Measurements from ENCODE around the gene NRXN2. TPM values are rescaled to one million over a fixed set of nuclear protein-coding genes. Genes with fewer than 3 reads are reported as not detected.
A peak's percentile ranks its signal among the peaks of the same experiment; 100 is the strongest.
"Not testable (repeated sequence)": the region's sequence is repeated elsewhere in the genome, so short reads cannot be mapped to it uniquely, and the experiment has no call there.

The NRXN2 gene
- total RNA-seq, 2 donors from 2014 or later, result 0.74 to 1.3 TPM

DNA sequence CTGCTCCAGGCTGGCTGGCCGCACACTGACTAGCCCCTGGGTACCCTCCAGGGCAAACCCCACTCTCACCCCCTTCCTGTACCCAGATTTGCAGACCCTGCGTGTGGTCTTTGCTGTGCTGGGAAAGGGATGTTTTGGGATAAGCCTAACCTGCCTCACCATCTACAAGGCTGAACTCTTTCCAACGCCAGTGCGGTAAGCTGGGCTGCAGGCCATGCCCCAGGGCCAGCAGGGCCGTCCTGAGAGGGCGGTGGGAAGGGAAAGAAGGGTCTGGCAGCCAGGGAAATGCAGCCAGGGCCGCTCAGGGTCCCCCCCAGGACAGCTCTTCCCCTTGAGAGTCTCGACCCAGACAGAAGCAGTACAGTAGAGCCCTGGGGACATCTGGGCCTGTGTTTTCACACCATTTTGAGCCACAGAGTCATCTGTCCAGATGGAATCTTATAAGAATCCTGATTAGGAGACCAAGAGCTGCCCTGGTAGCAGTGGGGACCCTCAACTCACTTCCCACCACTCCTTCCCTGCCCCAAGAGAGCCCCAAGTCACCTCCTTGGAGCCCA is 154.3 kb downstream of the NRXN2 start:
- no peak for ATAC-seq
- no peaks in the 10 kb centered on the region for H3K36me3 Mint-ChIP-seq
- H3K9me3 Mint-ChIP-seq, result no peaks in the 10 kb centered on the region
- no peak overlapping the region for H3K27ac Mint-ChIP-seq
- H3K4me3 Mint-ChIP-seq, result no peak overlapping the region
- H3K4me1 Mint-ChIP-seq (ENCODE audit: low read depth in 2 of 2), result peaks cover 0 to 8% of the 10 kb centered on the region in 2 donors
- peaks cover 0 to 8% of the 10 kb centered on the region in 2 donors for H3K27me3 Mint-ChIP-seq
- no peak for DNase-seq (ENCODE audit: low spot score)

GRCh38 chr11:64568041-64568571 is 154.9 kb downstream of the NRXN2 start:
- no peak for DNase-seq (ENCODE audit: low spot score)

GRCh38 chr11:64566915-64567891 is 155.8 kb downstream of the NRXN2 start:
- H3K4me1 Mint-ChIP-seq (ENCODE audit: low read depth in 2 of 2), result peaks cover 0 to 8% of the 10 kb centered on the region in 2 donors
- no peaks in the 10 kb centered on the region for H3K27me3 Mint-ChIP-seq
- no peak overlapping the region for H3K27ac Mint-ChIP-seq
- no peak overlapping the region for H3K4me3 Mint-ChIP-seq
- H3K9me3 Mint-ChIP-seq, result no peaks in the 10 kb centered on the region
- H3K36me3 Mint-ChIP-seq, result no peaks in the 10 kb centered on the region
- ATAC-seq (no peak), DNase-seq (ENCODE audit: low spot score) (no peak)

More at GRCh38 chr11:64568041-64568571, 154.9 kb downstream of the NRXN2 start:
- H3K36me3 Mint-ChIP-seq, result no peaks in the 10 kb centered on the region
- ATAC-seq, result peak in 1 of 2 donors; percentile 16
- no peak overlapping the region for H3K27ac Mint-ChIP-seq
- peaks cover 0 to 8% of the 10 kb centered on the region in 2 donors for H3K4me1 Mint-ChIP-seq (ENCODE audit: low read depth in 2 of 2)
- no peaks in the 10 kb centered on the region for H3K9me3 Mint-ChIP-seq
- no peak overlapping the region for H3K4me3 Mint-ChIP-seq
- H3K27me3 Mint-ChIP-seq, result peaks cover 0 to 8% of the 10 kb centered on the region in 2 donors

DNA sequence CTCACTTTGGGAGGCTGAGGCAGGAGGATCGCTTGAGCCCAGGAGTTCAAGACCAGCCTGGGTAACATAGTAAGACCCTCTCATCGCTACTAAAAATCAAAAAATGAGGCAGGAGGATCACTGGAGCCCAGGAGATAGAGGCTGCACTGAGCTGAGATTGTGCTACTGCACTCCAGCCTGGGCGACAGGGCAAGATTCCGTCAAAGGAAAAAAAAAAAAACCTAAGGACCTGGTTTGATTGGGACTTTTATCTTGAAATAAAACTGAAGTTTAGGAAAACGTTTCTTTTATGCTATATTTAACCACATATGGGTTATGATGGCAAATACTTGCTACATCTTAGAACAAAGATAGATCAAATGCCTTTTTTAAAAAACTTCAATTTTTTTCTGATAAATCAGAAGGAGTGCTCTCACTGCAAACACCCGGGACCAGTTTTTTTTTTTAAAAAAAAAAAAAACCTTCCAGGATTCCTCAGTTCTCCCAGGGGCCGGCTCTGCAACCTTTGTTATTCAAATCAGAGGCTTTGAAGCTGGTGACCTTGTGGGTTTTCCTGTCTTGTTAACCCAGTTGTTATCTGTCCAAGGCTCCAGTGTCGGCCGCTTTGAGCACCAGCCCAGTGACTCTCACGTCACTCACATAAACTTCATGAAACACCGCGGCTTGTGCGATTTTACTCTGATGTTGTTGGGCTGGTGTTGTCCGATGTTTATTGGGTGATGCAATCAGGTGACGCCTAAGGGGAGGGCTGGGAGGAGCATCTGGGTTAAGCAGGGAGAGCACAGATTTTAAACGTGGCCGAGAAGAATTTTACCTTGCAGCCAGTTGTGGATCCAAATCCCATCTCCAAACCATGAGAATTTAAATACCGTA is 156.7 kb downstream of the NRXN2 start:
- no peaks in the 10 kb centered on the region for H3K9me3 Mint-ChIP-seq
- H3K4me1 Mint-ChIP-seq (ENCODE audit: low read depth in 2 of 2), result peaks cover 0 to 8% of the 10 kb centered on the region in 2 donors
- H3K4me3 Mint-ChIP-seq, result no peak overlapping the region
- DNase-seq (ENCODE audit: low spot score) (no peak), ATAC-seq (no peak)
- H3K27me3 Mint-ChIP-seq, result no peaks in the 10 kb centered on the region
- H3K36me3 Mint-ChIP-seq, result no peaks in the 10 kb centered on the region
- H3K27ac Mint-ChIP-seq, result no peak overlapping the region

DNA sequence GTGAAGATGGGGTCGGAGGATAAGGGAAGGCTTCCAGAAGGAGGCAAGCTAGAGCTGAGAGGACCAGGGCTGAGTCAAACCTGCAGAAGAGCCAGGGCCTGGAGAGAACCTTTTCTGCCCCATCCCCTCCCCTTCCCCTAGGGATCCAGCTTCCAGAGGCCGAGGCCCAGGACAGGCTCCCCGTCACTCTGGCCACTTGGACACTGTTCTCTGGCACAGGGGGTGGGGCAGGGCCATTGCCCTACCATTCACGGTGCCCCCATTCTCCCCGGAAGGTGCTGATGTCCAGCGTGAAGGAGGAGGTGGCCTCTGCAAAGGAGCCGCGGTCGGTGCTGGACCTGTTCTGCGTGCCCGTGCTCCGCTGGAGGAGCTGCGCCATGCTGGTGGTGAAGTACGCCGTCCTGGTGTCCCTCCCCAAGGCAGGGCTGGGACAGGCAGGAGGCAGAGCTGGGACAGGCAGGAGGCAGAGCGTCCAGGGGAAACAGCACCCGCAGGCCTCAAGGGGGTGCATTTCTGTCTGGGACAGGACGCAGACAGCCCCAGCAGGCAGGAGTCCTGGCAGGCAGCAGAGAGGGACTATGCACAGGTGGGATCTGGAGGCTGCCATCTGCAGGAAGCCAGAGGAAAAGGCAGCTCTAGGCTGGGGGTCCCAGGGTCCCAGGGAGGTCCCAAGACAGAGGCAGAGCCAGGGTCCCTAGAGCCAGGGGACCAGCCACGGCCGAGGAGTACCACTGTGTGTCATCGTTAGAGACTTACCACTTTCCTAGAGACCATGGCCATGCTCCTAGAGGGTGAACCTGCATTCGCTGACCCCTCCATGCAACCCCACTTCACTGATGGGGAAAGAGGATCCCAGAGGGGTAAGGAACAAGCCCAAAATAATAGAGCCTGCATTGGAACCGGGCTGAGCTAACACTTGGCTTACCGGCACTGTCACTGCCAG is 157.8 kb downstream of the NRXN2 start:
- no peak overlapping the region for H3K27ac Mint-ChIP-seq
- ATAC-seq, result no peak

GRCh38 chr11:64564419-64564818 is 158.6 kb downstream of the NRXN2 start:
- H3K9me3 Mint-ChIP-seq, result no peaks in the 10 kb centered on the region
- H3K27ac Mint-ChIP-seq, result no peak overlapping the region
- no peak overlapping the region for H3K4me3 Mint-ChIP-seq
- no peak for DNase-seq (ENCODE audit: low spot score)
- H3K36me3 Mint-ChIP-seq, result no peaks in the 10 kb centered on the region
- peaks cover 0 to 8% of the 10 kb centered on the region in 2 donors for H3K4me1 Mint-ChIP-seq (ENCODE audit: low read depth in 2 of 2)
- H3K27me3 Mint-ChIP-seq, result peaks cover 0 to 5% of the 10 kb centered on the region in 2 donors
- no peak for ATAC-seq

More for the DNA sequence above, 157.8 kb downstream of the NRXN2 start:
- H3K4me3 Mint-ChIP-seq, result no peak overlapping the region
- H3K27me3 Mint-ChIP-seq, result peaks cover 0 to 5% of the 10 kb centered on the region in 2 donors
- no peak for DNase-seq (ENCODE audit: low spot score)
- H3K9me3 Mint-ChIP-seq, result no peaks in the 10 kb centered on the region
- H3K4me1 Mint-ChIP-seq (ENCODE audit: low read depth in 2 of 2), result peaks cover 0 to 8% of the 10 kb centered on the region in 2 donors
- H3K36me3 Mint-ChIP-seq, result no peaks in the 10 kb centered on the region

DNA sequence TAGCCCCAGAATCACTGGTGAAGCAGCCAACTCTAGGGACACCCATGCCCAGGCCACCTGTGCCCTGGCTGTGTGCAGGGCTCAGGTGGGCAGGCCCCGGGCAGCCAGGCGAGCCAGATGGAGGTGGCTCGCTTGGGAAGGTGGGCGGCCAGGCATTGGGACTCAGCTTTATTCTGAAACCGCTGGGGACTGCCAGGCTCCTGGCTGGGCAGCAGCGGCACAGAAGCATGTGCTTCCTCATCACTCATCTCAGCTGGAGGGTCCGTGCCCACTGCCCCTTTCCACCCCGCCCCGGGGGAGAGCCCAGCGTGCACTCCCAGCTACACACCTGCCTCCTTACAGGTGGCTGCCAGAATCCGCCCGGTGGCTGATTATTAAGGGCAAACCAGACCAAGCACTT is 159.0 kb downstream of the NRXN2 start:
- H3K4me1 Mint-ChIP-seq (ENCODE audit: low read depth in 2 of 2), result peaks cover 0 to 8% of the 10 kb centered on the region in 2 donors
- no peak for ATAC-seq

GRCh38 chr11:64562723-64563351 is 160.2 kb downstream of the NRXN2 start:
- H3K27ac Mint-ChIP-seq, result no peak overlapping the region
- no peak overlapping the region for H3K4me3 Mint-ChIP-seq
- ATAC-seq, result no peak
- no peaks in the 10 kb centered on the region for H3K36me3 Mint-ChIP-seq
- DNase-seq (ENCODE audit: low spot score), result no peak
- H3K4me1 Mint-ChIP-seq (ENCODE audit: low read depth in 2 of 2), result peaks cover 0 to 8% of the 10 kb centered on the region in 2 donors
- H3K27me3 Mint-ChIP-seq, result peaks cover 0 to 5% of the 10 kb centered on the region in 2 donors
- no peaks in the 10 kb centered on the region for H3K9me3 Mint-ChIP-seq

More for the DNA sequence above, 159.0 kb downstream of the NRXN2 start:
- Mint-ChIP-seq H3K4me3 (no peak overlapping the region), H3K9me3 (no peaks in the 10 kb centered on the region), H3K27ac (no peak overlapping the region), H3K36me3 (no peaks in the 10 kb centered on the region), H3K27me3 (peaks cover 0 to 5% of the 10 kb centered on the region in 2 donors)
- no peak for DNase-seq (ENCODE audit: low spot score)

DNA sequence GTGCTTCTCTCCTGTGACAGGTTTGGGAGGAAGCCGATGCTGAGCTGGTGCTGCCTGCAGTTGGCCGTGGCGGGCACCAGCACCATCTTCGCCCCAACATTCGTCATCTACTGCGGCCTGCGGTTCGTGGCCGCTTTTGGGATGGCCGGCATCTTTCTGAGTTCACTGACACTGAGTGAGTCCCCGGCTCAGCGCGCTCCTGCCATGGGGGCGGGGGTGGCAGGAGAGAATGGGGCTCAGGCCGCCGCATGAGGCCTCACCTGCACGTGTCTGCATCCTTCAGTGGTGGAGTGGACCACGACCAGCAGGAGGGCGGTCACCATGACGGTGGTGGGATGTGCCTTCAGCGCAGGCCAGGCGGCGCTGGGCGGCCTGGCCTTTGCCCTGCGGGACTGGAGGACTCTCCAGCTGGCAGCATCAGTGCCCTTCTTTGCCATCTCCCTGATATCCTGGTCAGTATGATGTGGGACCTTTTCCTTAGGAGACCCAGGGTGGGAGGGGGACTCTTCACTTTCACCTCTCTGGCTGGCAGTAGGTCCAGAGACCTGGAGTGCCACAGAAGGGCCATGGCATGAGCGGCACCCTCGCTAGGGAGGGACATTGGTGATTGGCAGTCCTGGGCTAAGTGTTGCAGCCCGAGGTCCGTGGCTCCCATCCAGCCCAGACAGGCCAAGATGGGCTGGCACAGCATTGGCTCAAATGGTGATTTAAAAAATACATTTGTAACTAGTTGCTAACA is 160.8 kb downstream of the NRXN2 start:
- no peak overlapping the region for H3K4me3 Mint-ChIP-seq
- DNase-seq (ENCODE audit: low spot score) (no peak), ATAC-seq (no peak)
- H3K27me3 Mint-ChIP-seq, result peaks cover 0 to 5% of the 10 kb centered on the region in 2 donors
- H3K4me1 Mint-ChIP-seq (ENCODE audit: low read depth in 2 of 2), result peaks cover 0 to 8% of the 10 kb centered on the region in 2 donors
- H3K36me3 Mint-ChIP-seq, result no peaks in the 10 kb centered on the region
- no peak overlapping the region for H3K27ac Mint-ChIP-seq
- H3K9me3 Mint-ChIP-seq, result no peaks in the 10 kb centered on the region

GRCh38 chr11:64561429-64561828 is 161.6 kb downstream of the NRXN2 start:
- not testable (repeated sequence) for H3K27me3 Mint-ChIP-seq; H3K4me3 Mint-ChIP-seq; ATAC-seq; H3K4me1 Mint-ChIP-seq (ENCODE audit: low read depth in 2 of 2); H3K36me3 Mint-ChIP-seq; DNase-seq (ENCODE audit: low spot score); H3K27ac Mint-ChIP-seq; H3K9me3 Mint-ChIP-seq

DNA sequence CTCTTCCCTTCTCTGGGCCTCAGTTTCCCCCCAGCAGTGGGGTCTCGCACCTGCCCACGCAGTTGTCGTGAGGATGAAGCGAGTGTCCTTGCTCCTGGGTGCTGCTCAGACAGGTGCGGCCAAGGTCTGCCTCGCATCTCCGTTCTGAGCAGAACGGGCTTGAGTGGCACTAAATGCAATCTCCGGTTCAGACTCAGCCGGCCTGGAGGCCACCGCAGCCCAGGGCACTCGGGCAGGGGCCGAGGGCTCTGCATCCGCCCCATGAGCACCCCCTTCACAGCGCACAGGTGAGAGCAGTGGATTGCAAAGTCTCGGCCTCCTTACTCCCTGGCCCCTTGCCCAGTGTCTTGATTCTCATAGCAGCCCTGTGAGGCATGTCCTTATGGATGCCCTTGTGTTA is 162.1 kb downstream of the NRXN2 start:
- H3K4me1 Mint-ChIP-seq (ENCODE audit: low read depth in 2 of 2), result peaks cover 0 to 5% of the 10 kb centered on the region in 2 donors
- DNase-seq (ENCODE audit: low spot score) (no peak), ATAC-seq (no peak)
- no peak overlapping the region for H3K4me3 Mint-ChIP-seq
- H3K27me3 Mint-ChIP-seq, result peaks cover 0 to 5% of the 10 kb centered on the region in 2 donors
- no peak overlapping the region for H3K27ac Mint-ChIP-seq
- no peaks in the 10 kb centered on the region for H3K9me3 Mint-ChIP-seq
- H3K36me3 Mint-ChIP-seq, result no peaks in the 10 kb centered on the region
